Activated T-cell treated with anti-CD3 and anti-CD28 coated beads, Interleukin-2, amount 50 U/mL, for 4 hours (primary cell): ENCODE data around the gene TAGLN3. TPM values are rescaled to one million over a fixed set of nuclear protein-coding genes. Genes with fewer than 3 reads are reported as not detected.

ENCODE experiments used
- ATAC-seq, 2 donors: fragments of 200-7000 bp; cut with Tn5 transposase; one replicate each; pipeline ENCODE4 v1.10.0; 2021
- DNase-seq: peaks from one replicate; pipeline ENCODE4 v3.0.0-alpha.2; 2020
- H3K27me3 Mint-ChIP-seq: one replicate; pipeline ENCODE4 v1.8.0; 2021; ENCODE audit warnings: low read depth, mixed read lengths
- H3K36me3 Mint-ChIP-seq: one replicate; pipeline ENCODE4 v1.8.0; 2022; ENCODE audit warnings: mixed read lengths; ENCODE audit not compliant: insufficient read depth
- H3K4me1 Mint-ChIP-seq: one replicate; pipeline ENCODE4 v1.8.0; 2021; ENCODE audit warnings: low read depth, mixed read lengths
- H3K4me3 Mint-ChIP-seq: one replicate; pipeline ENCODE4 v1.8.0; 2021; ENCODE audit warnings: mild to moderate bottlenecking, moderate library complexity, mixed read lengths
- H3K9me3 Mint-ChIP-seq: one replicate; pipeline ENCODE4 v1.8.0; 2021; ENCODE audit warnings: mixed read lengths
- total RNA-seq, 3 donors: library from RNA; stranded (reverse); gene quantifications; one replicate each; pipeline ENCODE4 v1.2.1, GENCODE V29; 2021

Gene TAGLN3
- total RNA-seq, 3 donors from 2014 or later: 1.8 to 3.4 (median 2.2) TPM

DNA sequence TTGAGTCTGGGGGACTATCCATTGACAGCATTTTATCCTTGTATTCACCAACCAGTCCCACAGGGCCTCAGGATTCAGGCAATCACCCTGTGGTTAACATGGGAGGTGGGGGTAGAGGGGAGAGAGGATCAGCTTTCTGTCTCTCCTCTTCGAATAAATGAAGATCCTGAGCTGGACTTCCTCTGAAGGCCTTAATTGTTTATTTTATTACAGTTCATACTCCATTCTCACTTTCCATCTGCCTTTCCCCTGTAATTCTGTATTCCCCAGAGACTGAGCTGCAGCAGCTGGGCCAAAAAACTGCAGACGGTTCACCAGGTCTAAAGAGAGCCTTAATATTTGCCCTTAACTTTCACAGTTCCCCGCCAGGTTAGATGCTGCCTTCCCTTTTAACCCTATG is 11.9 kb downstream of the TAGLN3 start:
- Mint-ChIP-seq H3K27me3 (no peaks in the 10 kb centered on the region), H3K4me3 (no peak overlapping the region), H3K9me3 (no peaks in the 10 kb centered on the region), H3K4me1 (peaks cover 13% of the 10 kb centered on the region), H3K36me3 (no peaks in the 10 kb centered on the region)
- ATAC-seq (no peak), DNase-seq (no peak)

DNA sequence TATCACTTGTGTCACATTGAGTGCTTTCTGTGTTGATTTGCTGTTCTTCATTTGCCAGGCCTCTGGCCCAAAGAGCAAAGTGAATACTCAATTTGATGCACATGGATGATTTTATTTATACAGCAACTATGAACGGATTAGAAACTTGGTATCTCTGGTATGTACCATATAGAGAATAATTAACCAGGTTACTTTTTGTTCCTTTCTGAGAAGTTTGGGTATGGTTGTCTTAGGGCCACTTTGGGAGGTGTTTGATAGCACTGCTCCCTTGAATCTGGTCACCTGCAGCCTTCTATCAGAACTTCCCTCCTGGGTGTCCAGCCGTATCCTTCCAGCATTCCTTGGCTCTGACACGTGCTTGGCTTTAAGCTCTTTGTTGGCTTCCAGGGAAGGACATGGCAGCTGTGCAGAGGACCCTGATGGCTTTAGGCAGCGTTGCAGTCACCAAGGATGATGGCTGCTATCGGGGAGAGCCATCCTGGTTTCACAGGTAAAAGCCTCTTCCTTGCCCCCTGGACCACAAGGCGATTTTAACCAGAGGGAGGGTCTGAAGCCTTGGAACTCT is 12.7 kb downstream of the TAGLN3 start:
- H3K4me1 Mint-ChIP-seq: peaks cover 13% of the 10 kb centered on the region
- DNase-seq (no peak), ATAC-seq (no peak)
- H3K36me3 Mint-ChIP-seq: no peaks in the 10 kb centered on the region
- H3K4me3 Mint-ChIP-seq: no peak overlapping the region
- no peaks in the 10 kb centered on the region for H3K27me3 Mint-ChIP-seq
- H3K9me3 Mint-ChIP-seq: no peaks in the 10 kb centered on the region

GRCh38 chr3:112012205-112012992 is 13.7 kb downstream of the TAGLN3 start:
- H3K9me3 Mint-ChIP-seq: no peaks in the 10 kb centered on the region
- H3K4me1 Mint-ChIP-seq: peaks cover 13% of the 10 kb centered on the region
- DNase-seq (no peak), ATAC-seq (no peak)
- H3K27me3 Mint-ChIP-seq: no peaks in the 10 kb centered on the region
- no peak overlapping the region for H3K4me3 Mint-ChIP-seq
- no peaks in the 10 kb centered on the region for H3K36me3 Mint-ChIP-seq

GRCh38 chr3:112013058-112013783 is 14.5 kb downstream of the TAGLN3 start:
- ATAC-seq (peak; percentile 88 to 90), DNase-seq (peak; percentile 62)
- Mint-ChIP-seq H3K36me3 (no peaks in the 10 kb centered on the region), H3K27me3 (no peaks in the 10 kb centered on the region), H3K9me3 (no peaks in the 10 kb centered on the region), H3K4me1 (peaks cover 13% of the 10 kb centered on the region), H3K4me3 (no peak overlapping the region)

GRCh38 chr3:112013784-112014143 is 15.0 kb downstream of the TAGLN3 start:
- DNase-seq: no peak
- Mint-ChIP-seq H3K4me1 (peaks cover 13% of the 10 kb centered on the region), H3K36me3 (no peaks in the 10 kb centered on the region), H3K27me3 (no peaks in the 10 kb centered on the region), H3K9me3 (no peaks in the 10 kb centered on the region), H3K4me3 (no peak overlapping the region)
- ATAC-seq: no peak

- no peaks in the 10 kb centered on the region for H3K36me3 Mint-ChIP-seq
- H3K27me3 Mint-ChIP-seq: no peaks in the 10 kb centered on the region
- H3K4me1 Mint-ChIP-seq: peaks cover 13% of the 10 kb centered on the region
- no peak for ATAC-seq
- H3K4me3 Mint-ChIP-seq: no peak overlapping the region
- no peak for DNase-seq
- H3K9me3 Mint-ChIP-seq: no peaks in the 10 kb centered on the region
These were observed 18.4 kb downstream of the TAGLN3 start for GRCh38 chr3:112017091-112017490.

DNA sequence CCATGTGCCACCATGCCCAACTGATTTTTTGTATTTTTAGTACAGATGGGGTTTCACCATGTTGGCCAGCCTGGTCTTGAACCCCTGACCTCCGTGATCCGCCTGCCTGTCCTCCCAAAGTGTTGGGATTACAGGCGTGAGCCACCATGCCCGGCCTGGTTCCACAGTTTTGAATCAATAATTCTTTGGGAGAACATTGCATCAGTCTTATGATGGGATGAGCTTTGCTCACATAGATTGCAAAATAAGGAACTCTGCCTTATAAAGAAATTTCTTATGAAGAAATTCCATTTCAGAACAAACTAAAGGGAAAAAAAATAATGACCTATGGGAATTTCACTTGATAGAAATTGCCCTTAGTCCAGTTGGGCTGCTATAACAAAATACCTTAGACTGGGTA is 20.0 kb downstream of the TAGLN3 start:
- ATAC-seq (no peak), DNase-seq (no peak)
- Mint-ChIP-seq H3K36me3 (no peaks in the 10 kb centered on the region), H3K27me3 (no peaks in the 10 kb centered on the region), H3K4me1 (peaks cover 4% of the 10 kb centered on the region), H3K4me3 (no peak overlapping the region), H3K9me3 (no peaks in the 10 kb centered on the region)

- Mint-ChIP-seq H3K27me3 (no peaks in the 10 kb centered on the region), H3K9me3 (no peaks in the 10 kb centered on the region), H3K4me1 (no peaks in the 10 kb centered on the region), H3K4me3 (no peak overlapping the region), H3K36me3 (no peaks in the 10 kb centered on the region)
- DNase-seq (no peak), ATAC-seq (no peak)
These were observed 21.0 kb downstream of the TAGLN3 start for GRCh38 chr3:112019716-112020115.

DNA sequence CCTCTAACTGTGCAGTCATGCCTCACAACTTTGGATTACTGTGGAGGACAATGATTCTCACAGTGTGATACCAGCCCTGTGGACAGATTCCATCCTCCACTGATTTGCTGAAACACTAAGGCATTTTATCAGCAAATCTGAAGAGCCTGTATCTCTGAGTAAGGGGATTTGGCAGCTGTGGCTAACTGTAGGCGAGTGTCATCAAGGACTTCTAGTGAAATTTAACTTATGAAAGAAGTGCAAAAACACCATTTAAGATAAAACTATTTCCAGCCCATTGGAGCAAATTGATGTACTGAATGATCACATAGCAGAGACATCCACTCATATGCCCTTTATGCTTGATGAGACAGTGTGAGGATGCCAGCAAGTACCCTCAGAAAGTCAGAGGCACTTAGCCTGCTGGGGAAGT is 22.0 kb downstream of the TAGLN3 start:
- ATAC-seq: no peak

GRCh38 chr3:112027142-112027541 is 28.4 kb downstream of the TAGLN3 start:
- Mint-ChIP-seq H3K9me3 (no peaks in the 10 kb centered on the region), H3K4me3 (no peak overlapping the region), H3K36me3 (no peaks in the 10 kb centered on the region), H3K4me1 (no peaks in the 10 kb centered on the region), H3K27me3 (no peaks in the 10 kb centered on the region)
- no peak for ATAC-seq
- no peak for DNase-seq

More for the DNA sequence above, 22.0 kb downstream of the TAGLN3 start:
- Mint-ChIP-seq H3K4me3 (no peak overlapping the region), H3K4me1 (no peaks in the 10 kb centered on the region), H3K36me3 (no peaks in the 10 kb centered on the region), H3K27me3 (no peaks in the 10 kb centered on the region), H3K9me3 (no peaks in the 10 kb centered on the region)
- no peak for DNase-seq

DNA sequence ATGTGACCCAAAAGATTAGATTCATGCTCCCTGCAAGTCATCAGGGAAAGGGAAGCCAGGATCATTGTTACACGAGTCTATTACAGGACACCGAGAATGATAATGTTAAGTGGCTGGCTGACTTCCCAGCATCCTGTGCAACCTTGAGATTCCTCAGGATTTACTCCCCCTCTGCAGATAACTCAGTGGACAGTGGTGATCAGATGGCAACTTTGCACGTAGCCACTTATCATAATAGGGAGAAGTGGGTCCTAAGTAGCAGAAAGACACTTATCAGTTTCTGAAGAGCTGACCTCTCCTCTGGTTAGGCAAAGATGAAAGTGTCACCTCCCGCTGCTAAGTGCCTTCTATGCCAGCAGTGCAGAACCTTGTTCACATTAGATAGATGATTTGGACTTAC is 29.1 kb downstream of the TAGLN3 start:
- H3K9me3 Mint-ChIP-seq: no peaks in the 10 kb centered on the region
- DNase-seq: no peak
- H3K4me1 Mint-ChIP-seq: no peaks in the 10 kb centered on the region
- no peaks in the 10 kb centered on the region for H3K36me3 Mint-ChIP-seq
- H3K27me3 Mint-ChIP-seq: no peaks in the 10 kb centered on the region
- H3K4me3 Mint-ChIP-seq: no peak overlapping the region
- no peak for ATAC-seq

GRCh38 chr3:112030901-112031300 is 32.2 kb downstream of the TAGLN3 start:
- ATAC-seq: no peak
- Mint-ChIP-seq H3K27me3 (no peaks in the 10 kb centered on the region), H3K4me3 (no peak overlapping the region), H3K36me3 (no peaks in the 10 kb centered on the region), H3K9me3 (no peaks in the 10 kb centered on the region), H3K4me1 (no peaks in the 10 kb centered on the region)
- DNase-seq: no peak

GRCh38 chr3:112032098-112032731 is 33.5 kb downstream of the TAGLN3 start:
- Mint-ChIP-seq H3K36me3 (no peaks in the 10 kb centered on the region), H3K9me3 (no peaks in the 10 kb centered on the region), H3K4me3 (no peak overlapping the region), H3K27me3 (no peaks in the 10 kb centered on the region), H3K4me1 (no peaks in the 10 kb centered on the region)
- no peak for DNase-seq
- ATAC-seq: no peak

GRCh38 chr3:112034436-112034835 is 35.7 kb downstream of the TAGLN3 start, which contains the start of gene TMPRSS7:
TMPRSS7 (plus strand) TSS chr3:112034736; CDS start chr3:112034846, 110 bp downstream.
- Mint-ChIP-seq H3K9me3 (peaks cover 4% of the 10 kb centered on the region), H3K27me3 (no peaks in the 10 kb centered on the region), H3K4me1 (no peaks in the 10 kb centered on the region), H3K36me3 (peaks cover 2% of the 10 kb centered on the region), H3K4me3 (no peak within 1 kb of the TSS)
- DNase-seq (no peak), ATAC-seq (no peak)
